GM23248 (cell line): ENCODE measurements around the gene NPIPA5.
"Not testable (repeated sequence)": the region's sequence is repeated elsewhere in the genome, so short reads cannot be mapped to it uniquely, and the experiment has no call there.

Experiments used
- EZH2 ChIP-seq: fragments of 200-600 bp; sonication (generic); IDR thresholded peaks from 2 replicates; pipeline ENCODE4 v1.6.1; 2018; ENCODE audit warnings: antibody characterized with exemption, mild to moderate bottlenecking; ENCODE audit not compliant: insufficient read depth, poor library complexity, severe bottlenecking
- EZH2phosphoT487 ChIP-seq: fragments of 200-600 bp; sonication (generic); IDR thresholded peaks from 2 replicates; pipeline ENCODE4 v1.6.1; 2018; ENCODE audit warnings: antibody characterized with exemption, moderate library complexity, mild to moderate bottlenecking, low read depth; ENCODE audit not compliant: insufficient read depth

GRCh38 chr16:15404091-15404490 lies 26.0 kb upstream of the NPIPA5 start:
- not testable (repeated sequence) for TF ChIP-seq EZH2, EZH2phosphoT487
